ENCODE results near the gene COTL1. TPM values are rescaled to one million over a fixed set of nuclear protein-coding genes. Genes with fewer than 3 reads are reported as not detected.

COTL1 gene
- total RNA-seq, 1 donor from 2014 or later: 37.6 TPM

- no peaks in the 10 kb centered on the region for H3K27me3 Mint-ChIP-seq
- no peaks in the 10 kb centered on the region for H3K9me3 Mint-ChIP-seq (ENCODE audit: low read depth)
- TF ChIP-seq CTCF (IDR thresholded peaks at IDR 0.05; ENCODE audit: unreplicated experiment): no peak
- H3K27ac Mint-ChIP-seq: no peak overlapping the region
- H3K4me3 Mint-ChIP-seq (ENCODE audit: low read depth): no peak overlapping the region
- H3K36me3 Mint-ChIP-seq (ENCODE audit: insufficient read depth): peaks cover 7% of the 10 kb centered on the region
- peaks cover 21% of the 10 kb centered on the region for H3K4me1 Mint-ChIP-seq (ENCODE audit: low read depth)
- DNase-seq (ENCODE audit: low spot score, unreplicated experiment): no peak
Measured at GRCh38 chr16:84588991-84589390, 28.9 kb downstream of the COTL1 start.

- no peak for TF ChIP-seq CTCF (IDR thresholded peaks at IDR 0.05; ENCODE audit: unreplicated experiment)
- Mint-ChIP-seq H3K27ac (no peak overlapping the region), H3K36me3 (ENCODE audit: insufficient read depth) (no peaks in the 10 kb centered on the region)
Measured at GRCh38 chr16:84585886-84586285, 32.0 kb downstream of the COTL1 start.

GRCh38 chr16:84585467-84585866 lies 32.4 kb downstream of the COTL1 start:
- no peak overlapping the region for H3K27ac Mint-ChIP-seq
- peaks cover 18% of the 10 kb centered on the region for H3K4me1 Mint-ChIP-seq (ENCODE audit: low read depth)
- no peaks in the 10 kb centered on the region for H3K27me3 Mint-ChIP-seq
- no peak for TF ChIP-seq CTCF (IDR thresholded peaks at IDR 0.05; ENCODE audit: unreplicated experiment)
- no peak for DNase-seq (ENCODE audit: low spot score, unreplicated experiment)
- H3K9me3 Mint-ChIP-seq (ENCODE audit: low read depth): no peaks in the 10 kb centered on the region
- H3K36me3 Mint-ChIP-seq (ENCODE audit: insufficient read depth): no peaks in the 10 kb centered on the region
- no peak overlapping the region for H3K4me3 Mint-ChIP-seq (ENCODE audit: low read depth)

More at GRCh38 chr16:84585886-84586285, 32.0 kb downstream of the COTL1 start:
- Mint-ChIP-seq H3K4me1 (ENCODE audit: low read depth) (peaks cover 18% of the 10 kb centered on the region), H3K4me3 (ENCODE audit: low read depth) (no peak overlapping the region), H3K9me3 (ENCODE audit: low read depth) (no peaks in the 10 kb centered on the region), H3K27me3 (no peaks in the 10 kb centered on the region)
- no peak for DNase-seq (ENCODE audit: low spot score, unreplicated experiment)

GRCh38 chr16:84584678-84585077 lies 33.2 kb downstream of the COTL1 start:
- H3K27ac Mint-ChIP-seq: no peak overlapping the region

GRCh38 chr16:84583995-84584394 lies 33.9 kb downstream of the COTL1 start:
- peaks cover 18% of the 10 kb centered on the region for H3K4me1 Mint-ChIP-seq (ENCODE audit: low read depth)
- no peaks in the 10 kb centered on the region for H3K36me3 Mint-ChIP-seq (ENCODE audit: insufficient read depth)
- TF ChIP-seq CTCF (IDR thresholded peaks at IDR 0.05; ENCODE audit: unreplicated experiment): no peak
- no peaks in the 10 kb centered on the region for H3K9me3 Mint-ChIP-seq (ENCODE audit: low read depth)
- no peak overlapping the region for H3K27ac Mint-ChIP-seq
- no peak for DNase-seq (ENCODE audit: low spot score, unreplicated experiment)
- H3K27me3 Mint-ChIP-seq: no peaks in the 10 kb centered on the region
- no peak overlapping the region for H3K4me3 Mint-ChIP-seq (ENCODE audit: low read depth)

More at GRCh38 chr16:84584678-84585077, 33.2 kb downstream of the COTL1 start:
- Mint-ChIP-seq H3K9me3 (ENCODE audit: low read depth) (no peaks in the 10 kb centered on the region), H3K4me1 (ENCODE audit: low read depth) (peaks cover 18% of the 10 kb centered on the region), H3K27me3 (no peaks in the 10 kb centered on the region), H3K4me3 (ENCODE audit: low read depth) (no peak overlapping the region), H3K36me3 (ENCODE audit: insufficient read depth) (no peaks in the 10 kb centered on the region)
- no peak for DNase-seq (ENCODE audit: low spot score, unreplicated experiment)
- TF ChIP-seq CTCF (IDR thresholded peaks at IDR 0.05; ENCODE audit: unreplicated experiment): no peak
